HCT116 (cell line): ENCODE data around the gene GTF3C1. TPM values are rescaled to one million over a fixed set of nuclear protein-coding genes. Genes with fewer than 3 reads are reported as not detected.

Source experiments
- ATAC-seq: fragments of 200-7000 bp; cut with Tn5 transposase; 2 replicates; pipeline ENCODE4 v1.9.1; 2020; ENCODE audit warnings: mild to moderate bottlenecking, moderate library complexity
- BruUV-seq: library from RNA; stranded (reverse); fragments of 400-500 nt; replicated peaks from 2 replicates; lab custom pipeline; 2021; lab: Mats Ljungman, UMichigan
- CTCF ChIA-PET: fragments of 300-600 bp; sonication (Branson Sonifier 250); formaldehyde crosslinking; loops from one replicate; lab custom pipeline; 2021; ENCODE audit warnings: antibody characterized with exemption; lab: Charles Lee
- POLR2A ChIA-PET: fragments of 300-600, 350-600 bp; sonication (Branson Sonifier 250); formaldehyde crosslinking; loops from one replicate; lab custom pipeline; 2021; ENCODE audit warnings: antibody characterized with exemption; lab: Charles Lee
- RAD21 ChIA-PET, 2 experiments: fragments of 300-600 bp; sonication (Branson Sonifier 250); formaldehyde crosslinking; loops; one replicate each; lab custom pipeline; 2023; ENCODE audit warnings: low total read pairs in 2 of 2; ENCODE audit not compliant: uncharacterized antibody in 2 of 2, unreplicated experiment in 2 of 2, low non-redundant PET in 1 of 2; lab: Charles Lee
- DNase-seq: peaks from one replicate; pipeline ENCODE4 v3.0.0-alpha.2; 2010; ENCODE audit warnings: low read depth, low spot score
- H2AFZ ChIP-seq: fragments of 200-600 bp; shearing (Covaris generic), sonication (generic); 2 replicates; pipeline ENCODE4 v1.6.1; 2017; ENCODE audit warnings: low read depth, mixed run types, mixed read lengths, antibody characterized with exemption, low read length; ENCODE audit not compliant: poor library complexity, severe bottlenecking
- H3K27ac ChIP-seq: 2 replicates; pipeline ENCODE4 v1.5.1; 2012; ENCODE audit warnings: low read depth, low read length
- H3K27me3 ChIP-seq: fragments of 200-600 bp; sonication (generic); 2 replicates; pipeline ENCODE4 v1.6.1; 2016; ENCODE audit warnings: mixed run types, low read length, mixed read lengths; ENCODE audit not compliant: insufficient read depth
- H3K36me3 ChIP-seq, 2 experiments: fragments of 200-500 bp in 1 of 2; fragments of 200-600 bp in 1 of 2; sonication (Bioruptor generic) in 1 of 2; sonication (generic) in 1 of 2; 2 replicates each; pipeline versions ENCODE4 v1.5.1 to v1.6.1; 2014 to 2016; ENCODE audit warnings: low read length in 2 of 2, inconsistent platforms in 1 of 2, mixed read lengths in 1 of 2, mixed run types in 1 of 2; ENCODE audit not compliant: insufficient read depth in 2 of 2, control insufficient read depth in 1 of 2
- H3K4me1 ChIP-seq, 2 experiments: fragments of 200-600 bp in 1 of 2; sonication (generic) in 1 of 2; 2 replicates each; pipeline versions ENCODE4 v1.5.1 to v1.6.1; 2012 to 2017; ENCODE audit warnings: low read length in 2 of 2, inconsistent platforms in 1 of 2, mild to moderate bottlenecking in 1 of 2, mixed read lengths in 1 of 2, mixed run types in 1 of 2, moderate library complexity in 1 of 2; ENCODE audit not compliant: insufficient read depth in 2 of 2, control insufficient read depth in 1 of 2
- H3K4me2 ChIP-seq: fragments of 200-600 bp; sonication (generic); 2 replicates; pipeline ENCODE4 v1.6.1; 2017; ENCODE audit warnings: mixed run types, low read length, mixed read lengths
- H3K4me3 ChIP-seq, 2 experiments: fragments of 200-600 bp in 1 of 2; sonication (generic) in 1 of 2; replicated peaks in 1 of 2; 2 replicates each; pipeline ENCODE4 v1.5.1; 2011 to 2016; ENCODE audit warnings: low read length in 2 of 2, control low read depth in 1 of 2, low read depth in 1 of 2, mild to moderate bottlenecking in 1 of 2, mixed read lengths in 1 of 2, mixed run types in 1 of 2
- H3K79me2 ChIP-seq: fragments of 200-600 bp; sonication (generic); 2 replicates; pipeline ENCODE4 v1.6.1; 2017; ENCODE audit warnings: mild to moderate bottlenecking, mixed run types, low read length, moderate library complexity, mixed read lengths; ENCODE audit not compliant: insufficient read depth
- H3K9ac ChIP-seq: fragments of 200-600 bp; sonication (generic); 2 replicates; pipeline ENCODE4 v1.6.1; 2016; ENCODE audit warnings: low read length, mixed read lengths
- H3K9me2 ChIP-seq: fragments of 200-600 bp; sonication (generic), shearing (Covaris generic); 2 replicates; pipeline ENCODE4 v1.6.1; 2017; ENCODE audit warnings: mixed run types, mild to moderate bottlenecking, moderate library complexity; ENCODE audit not compliant: insufficient read depth
- H3K9me3 ChIP-seq, 2 experiments: fragments of 200-500 bp in 1 of 2; fragments of 200-600 bp in 1 of 2; sonication (Bioruptor generic) in 1 of 2; sonication (generic) in 1 of 2; 2 replicates each; pipeline ENCODE4 v1.6.1; 2014 to 2017; ENCODE audit warnings: low read length in 2 of 2, mixed read lengths in 2 of 2, inconsistent platforms in 1 of 2, low read depth in 1 of 2, mild to moderate bottlenecking in 1 of 2, mixed run types in 1 of 2, moderate library complexity in 1 of 2; ENCODE audit not compliant: control insufficient read depth in 1 of 2, insufficient read depth in 1 of 2
- H4K20me1 ChIP-seq: fragments of 200-600 bp; sonication (generic), shearing (Covaris generic); 2 replicates; pipeline ENCODE4 v1.6.1; 2017; ENCODE audit warnings: mixed run types, mild to moderate bottlenecking, moderate library complexity; ENCODE audit not compliant: insufficient read depth
- CEBPB ChIP-seq: IDR thresholded peaks from 2 replicates; pipeline ENCODE4 v1.6.1; 2012; ENCODE audit warnings: low read depth
- EZH2 ChIP-seq: fragments of 200-600 bp; sonication (generic); IDR thresholded peaks from 2 replicates; pipeline ENCODE4 v1.6.1; 2017; ENCODE audit warnings: antibody characterized with exemption, mixed run types
- RAD21 ChIP-seq: IDR thresholded peaks from 2 replicates; pipeline ENCODE4 v1.6.1; 2012; ENCODE audit warnings: low read depth, mild to moderate bottlenecking
- ZFX ChIP-seq: fragments of 450-650 bp; IDR thresholded peaks from 2 replicates; pipeline ENCODE4 v1.6.1; 2017
- ZNF274 ChIP-seq: fragments of 200-500 bp; sonication (Bioruptor generic); IDR thresholded peaks from 2 replicates; pipeline ENCODE4 v1.6.1; 2014; ENCODE audit warnings: mild to moderate bottlenecking, low read depth, low read length, inconsistent platforms
- intact Hi-C: fragments of 100-400 bp; cut with micrococcal nuclease; formaldehyde crosslinking; loops from 2 replicates; pipeline ENCODE4 v1.10.0; 2022
- total RNA-seq: library from RNA; stranded (reverse); gene quantifications from one replicate; pipeline ENCODE4 v1.2.1, GENCODE V29; 2021; ENCODE audit not compliant: unreplicated experiment
- TF ChIP-seq, protein P1 (sequence below): IDR thresholded peaks from 2 replicates; pipeline ENCODE4 v1.6.1; 2012

The GTF3C1 gene
- total RNA-seq, 1 experiment from 2014 or later, result 97.5 TPM

DNA sequence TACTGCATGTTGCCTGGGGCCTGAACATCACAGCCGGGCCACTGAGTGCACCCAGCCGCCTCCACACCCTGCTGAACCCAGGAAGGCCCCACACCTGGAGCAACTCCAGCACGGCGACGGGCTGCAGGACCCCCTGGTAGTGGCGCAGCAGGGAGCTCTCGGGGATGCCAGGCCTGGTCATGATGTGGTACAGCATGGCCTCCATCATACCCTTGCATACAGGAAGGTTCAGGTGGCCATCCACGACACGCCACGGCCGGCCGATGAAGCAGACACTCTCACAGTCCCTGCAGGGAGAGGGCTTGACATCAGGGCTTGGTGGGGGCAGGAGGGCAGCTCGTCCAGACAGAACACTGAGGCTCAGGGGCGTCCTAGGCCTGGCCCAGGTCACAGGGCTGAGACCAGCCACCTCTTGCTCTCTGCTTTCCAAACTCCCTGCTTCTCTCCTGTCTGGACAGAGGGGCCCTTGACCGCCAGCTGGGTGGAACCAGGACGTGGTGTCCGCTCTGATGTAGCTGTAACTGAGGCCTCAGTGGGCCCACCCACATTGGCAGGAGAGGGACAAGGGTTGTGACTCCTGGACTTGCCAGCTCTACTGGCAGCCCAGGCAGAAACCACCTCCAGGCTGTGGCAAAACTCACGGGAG, 87.4 kb downstream of the GTF3C1 start:
- H3K9me2 ChIP-seq, result no peaks in the 10 kb centered on the region
- H3K9me3 ChIP-seq, result no peaks in the 10 kb centered on the region
- H4K20me1 ChIP-seq, result no peaks in the 10 kb centered on the region
- ChIA-PET POLR2A (no interaction called here), RAD21 (no interaction called here), CTCF (no interaction called here)
- no peak overlapping the region for H3K4me3 ChIP-seq
- ATAC-seq (no peak), DNase-seq (no peak)
- H3K4me1 ChIP-seq, result no peaks in the 10 kb centered on the region
- BruUV-seq, result no TSS peak
- H3K36me3 ChIP-seq, result peaks cover 5 to 14% of the 10 kb centered on the region in 2 experiments; a peak in 2 of 4 replicates
- no peak overlapping the region for H2AFZ ChIP-seq
- intact Hi-C loops, result no loop called here
- H3K27ac ChIP-seq, result no peak overlapping the region
- H3K4me2 ChIP-seq, result no peak overlapping the region
- no peaks in the 10 kb centered on the region for H3K27me3 ChIP-seq
- H3K79me2 ChIP-seq, result no peaks in the 10 kb centered on the region
- TF ChIP-seq ZNF274 (no peak), RAD21 (no peak), CEBPB (no peak)
- no peak overlapping the region for H3K9ac ChIP-seq

DNA sequence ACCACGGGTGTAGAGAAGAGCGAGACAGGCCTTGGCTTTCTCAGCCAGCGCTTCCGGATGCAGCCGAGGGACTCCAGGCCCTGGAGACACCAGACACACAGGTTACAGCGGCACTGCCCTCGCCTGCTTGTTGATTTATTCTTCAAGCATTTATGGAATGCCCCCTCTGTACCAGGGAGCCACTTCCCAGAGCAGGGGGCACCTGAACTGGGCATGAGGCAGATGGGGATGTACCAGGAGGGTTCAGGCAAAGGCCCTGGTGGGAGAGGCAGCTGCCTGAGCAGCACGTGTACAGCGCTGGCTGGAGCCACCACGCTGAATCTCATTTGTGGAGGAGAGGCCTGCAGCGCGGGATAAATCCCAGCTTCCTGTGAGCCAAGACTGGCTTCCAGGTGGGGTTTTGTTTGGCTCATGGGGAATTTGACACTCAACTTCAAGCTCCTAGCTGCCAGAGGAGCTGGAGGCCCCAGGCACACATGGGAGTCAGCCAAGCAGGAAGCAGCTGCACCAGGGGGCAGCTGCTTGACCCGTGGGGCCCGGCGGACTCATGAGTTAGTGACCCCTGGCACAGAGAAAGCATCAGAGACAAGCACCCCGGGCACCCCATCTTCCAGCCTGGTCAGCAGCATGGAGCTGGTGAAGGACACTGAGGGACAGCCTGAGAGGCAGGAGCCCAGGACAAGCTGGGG, 88.1 kb downstream of the GTF3C1 start:
- no peak for DNase-seq
- Histone ChIP-seq H4K20me1 (no peaks in the 10 kb centered on the region), H3K9ac (no peak overlapping the region), H3K4me3 (no peak overlapping the region), H3K79me2 (no peaks in the 10 kb centered on the region), H3K36me3 (peaks cover 5 to 8% of the 10 kb centered on the region in 2 experiments; a peak in 2 of 4 replicates), H3K27ac (no peak overlapping the region), H3K9me2 (no peaks in the 10 kb centered on the region), H3K27me3 (no peaks in the 10 kb centered on the region), H2AFZ (no peak overlapping the region), H3K4me1 (no peaks in the 10 kb centered on the region), H3K4me2 (no peak overlapping the region), H3K9me3 (no peaks in the 10 kb centered on the region)
- no TSS peak for BruUV-seq
- ChIA-PET POLR2A (no interaction called here), CTCF (no interaction called here), RAD21 (no interaction called here)
- ATAC-seq, result no peak
- TF ChIP-seq, protein P1, sequence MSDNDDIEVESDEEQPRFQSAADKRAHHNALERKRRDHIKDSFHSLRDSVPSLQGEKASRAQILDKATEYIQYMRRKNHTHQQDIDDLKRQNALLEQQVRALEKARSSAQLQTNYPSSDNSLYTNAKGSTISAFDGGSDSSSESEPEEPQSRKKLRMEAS, result no peak
- TF ChIP-seq ZFX, result no peak
- no peak for TF ChIP-seq EZH2
- intact Hi-C loops, result no loop called here
